GM21619 (cell line): ENCODE measurements around the gene FAM111A.

Experiments
- ATAC-seq: cut with Tn5 transposase; IDR thresholded peaks from one replicate; pipeline ENCODE4 v1.9.1; 2021; ENCODE audit not compliant: unreplicated experiment

FAM111A gene

GRCh38 chr11:59198726-59199125, 56.1 kb downstream of the FAM111A start:
- no peak for ATAC-seq

GRCh38 chr11:59199546-59200422, 57.1 kb downstream of the FAM111A start:
- peak; percentile 61 for ATAC-seq

- no peak for ATAC-seq
Measured at GRCh38 chr11:59200423-59200746, 57.7 kb downstream of the FAM111A start.

GRCh38 chr11:59201353-59201752, 58.7 kb downstream of the FAM111A start:
- no peak for ATAC-seq
